Daoy (cell line): ENCODE data around the gene BRI3BP. TPM values are rescaled to one million over a fixed set of nuclear protein-coding genes. Genes with fewer than 3 reads are reported as not detected.
"Not testable (repeated sequence)": the region's sequence is repeated elsewhere in the genome, so short reads cannot be mapped to it uniquely, and the experiment has no call there.

Experiments used
- DNase-seq: peaks from one replicate; pipeline ENCODE4 v3.0.0-alpha.2; 2015; ENCODE audit warnings: low read depth
- total RNA-seq: library from RNA; depleted of rRNA; stranded (reverse); fragments of >200 nt; shearing (Covaris generic); gene quantifications from 2 replicates; pipeline ENCODE4 v1.2.3, GENCODE V29; 2014

BRI3BP gene
- total RNA-seq, 1 experiment from 2014 or later = 13.4 TPM

DNA sequence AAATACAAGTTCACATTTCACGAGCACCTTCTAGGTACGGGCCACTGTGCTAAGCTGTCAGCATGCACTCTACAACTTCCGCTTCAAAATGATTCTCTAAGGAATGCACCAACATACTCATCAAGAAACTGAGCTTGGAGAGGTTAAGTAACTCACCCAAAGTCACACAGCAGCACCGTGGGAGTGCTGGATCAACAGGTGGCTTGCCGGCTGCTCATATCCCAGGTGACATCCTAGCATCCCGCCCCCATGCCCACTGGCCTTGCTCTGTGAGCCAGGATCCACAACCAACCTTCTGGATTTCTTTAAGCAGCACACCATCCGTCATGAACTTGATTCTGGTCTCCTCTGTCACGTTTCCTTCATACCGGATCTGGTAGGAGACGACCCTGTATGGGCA is 21.2 kb upstream of the BRI3BP start:
- DNase-seq = no peak

DNA sequence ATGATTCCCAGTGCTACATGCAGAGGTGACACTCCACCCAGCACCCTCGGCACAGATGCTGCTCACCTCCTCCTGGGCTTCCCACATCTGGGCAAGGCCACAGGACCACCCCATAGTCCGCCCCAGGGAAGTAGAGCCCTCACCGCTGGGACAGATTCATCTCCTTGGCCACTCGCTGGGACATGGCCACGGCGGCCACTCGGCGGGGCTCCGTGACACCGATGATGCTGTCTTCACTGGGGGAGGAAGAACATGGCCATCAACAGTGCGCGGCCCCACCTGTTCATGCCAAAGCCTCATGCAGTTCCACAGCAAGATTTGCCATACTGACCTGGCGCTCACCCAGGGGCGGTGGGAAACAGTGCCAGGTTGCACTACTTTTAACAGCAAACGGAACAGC is 18.2 kb upstream of the BRI3BP start:
- no peak for DNase-seq

DNA sequence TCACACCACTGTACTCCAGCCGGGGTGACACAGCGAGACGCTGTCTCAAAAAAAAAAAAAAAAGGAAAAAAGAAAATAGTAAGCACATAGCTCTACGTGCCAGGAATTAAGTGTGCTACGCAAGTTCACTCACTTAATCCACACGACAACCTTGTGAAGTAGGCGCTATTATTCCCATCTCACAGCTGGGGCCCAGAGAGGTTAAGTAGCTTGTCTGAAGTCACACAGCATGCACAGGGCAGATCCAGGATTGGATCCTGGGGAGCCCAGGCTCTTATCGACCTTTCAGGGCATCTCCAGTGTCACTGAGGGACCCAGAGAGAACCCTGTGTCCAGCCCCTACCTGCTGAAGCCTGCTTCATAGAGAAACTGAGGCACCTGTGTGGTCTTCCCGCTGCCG is 16.4 kb upstream of the BRI3BP start:
- DNase-seq = no peak

DNA sequence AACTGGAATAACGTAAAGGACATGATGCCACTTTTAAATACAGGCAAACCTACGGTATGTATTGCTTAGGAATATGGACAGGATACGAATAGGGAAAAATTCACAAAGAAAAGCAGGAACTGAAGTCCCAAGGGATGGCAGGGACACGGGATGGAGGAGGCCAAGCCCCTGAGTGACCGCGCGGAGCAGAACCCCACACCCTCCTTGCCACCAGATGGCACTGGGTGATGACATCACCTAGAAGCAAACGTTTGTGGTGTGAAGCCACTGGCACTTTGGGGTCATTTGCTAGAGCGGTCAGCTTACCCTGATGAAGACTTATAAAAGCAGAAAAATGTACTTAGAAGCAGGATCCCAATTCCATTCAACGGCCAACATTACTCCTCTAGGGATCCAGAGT is 13.9 kb upstream of the BRI3BP start:
- DNase-seq = no peak

DNA sequence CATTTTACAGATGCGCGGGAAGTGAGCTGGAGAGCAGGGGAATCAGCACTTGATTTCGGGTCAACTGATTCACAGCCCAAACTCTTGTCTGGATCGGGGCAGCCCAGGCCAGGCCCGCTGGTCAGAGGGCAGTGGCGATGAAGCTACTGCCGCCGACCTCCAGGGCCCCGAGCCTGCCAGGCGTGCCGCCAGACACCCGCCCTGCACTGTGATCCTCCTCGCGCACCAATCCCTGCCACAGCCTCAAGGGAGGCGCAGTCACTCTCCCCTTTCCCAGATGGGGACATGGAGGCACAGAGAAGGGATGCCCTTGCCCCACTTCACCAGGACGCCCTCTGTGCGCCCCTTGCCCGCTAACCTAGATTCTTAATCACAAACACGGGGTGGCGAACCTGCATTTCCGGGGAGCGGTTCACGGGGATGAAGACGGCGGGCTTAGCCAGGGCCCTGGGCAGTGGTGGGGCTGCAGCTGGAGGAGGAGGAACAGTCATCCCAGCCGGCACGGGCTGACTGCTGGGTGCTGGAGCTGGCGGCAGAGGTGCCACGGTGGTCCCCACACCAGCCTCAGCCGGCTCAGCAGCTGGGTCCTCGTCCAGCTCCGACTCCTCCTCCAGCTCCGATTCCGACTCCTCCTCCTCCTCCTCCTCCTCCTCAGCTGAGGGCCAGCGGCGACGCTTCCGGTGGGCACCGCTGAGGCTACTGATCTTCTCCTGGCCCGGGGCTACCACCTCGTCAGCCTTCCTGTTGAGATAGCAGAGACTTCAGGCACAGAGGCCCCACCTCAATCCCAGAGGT is 13.2 kb upstream of the BRI3BP start:
- DNase-seq = no peak

DNA sequence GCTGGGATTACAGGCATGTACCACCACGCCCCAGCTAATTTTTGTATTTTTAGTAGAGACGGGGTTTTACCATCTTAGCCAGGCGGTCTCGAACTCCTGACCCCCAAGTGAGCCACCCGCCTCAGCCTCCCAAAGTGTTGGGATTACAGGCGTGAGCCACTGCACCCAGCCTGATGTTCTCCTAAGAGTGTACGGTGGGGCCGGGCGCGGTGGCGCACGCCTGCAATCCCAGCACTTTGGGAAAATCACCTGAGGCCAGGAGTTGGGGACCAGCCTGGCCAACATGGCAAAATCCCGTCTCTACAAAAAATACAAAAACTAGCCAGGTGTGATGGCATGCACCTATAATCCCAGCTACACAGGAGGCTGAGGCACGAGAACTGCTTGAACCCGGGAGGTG is 6.6 kb upstream of the BRI3BP start:
- not testable (repeated sequence) for DNase-seq

DNA sequence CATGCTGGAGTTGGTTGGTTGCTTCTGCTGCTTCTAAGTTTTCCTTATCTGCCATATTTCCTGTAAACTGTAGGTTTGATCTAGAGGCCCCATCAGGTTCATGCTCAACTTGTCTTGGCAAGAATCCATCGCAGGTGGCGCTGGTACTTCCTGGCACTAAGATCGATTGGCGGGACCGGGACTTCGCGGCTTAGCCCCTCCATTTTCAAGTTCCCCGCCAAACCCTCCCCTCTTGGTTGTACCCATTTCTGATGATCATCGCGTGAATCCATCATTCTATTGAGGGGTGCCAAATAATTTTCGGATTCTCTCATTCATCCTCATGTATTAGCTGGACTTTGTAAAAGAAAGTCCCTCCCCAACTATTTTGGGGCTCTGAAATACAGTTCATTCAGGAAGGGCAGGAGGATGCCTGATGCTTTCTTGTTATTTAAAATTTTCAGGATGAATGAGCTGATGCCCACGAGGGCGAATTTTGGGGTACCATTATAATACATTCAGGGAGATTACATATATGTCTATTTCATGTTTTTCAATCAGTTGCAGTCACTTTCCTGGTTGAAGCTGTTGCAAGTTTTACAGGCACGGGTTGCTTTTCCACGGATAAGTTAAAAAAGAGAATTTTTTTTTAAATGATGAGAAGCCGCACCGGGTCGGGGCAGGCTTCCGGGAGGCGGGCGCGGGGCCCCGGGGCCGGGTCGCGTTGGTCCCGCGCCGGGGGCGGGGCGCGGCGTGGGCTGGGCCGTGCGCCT is 395 bp upstream of the BRI3BP start:
- DNase-seq = peak; percentile 73

DNA sequence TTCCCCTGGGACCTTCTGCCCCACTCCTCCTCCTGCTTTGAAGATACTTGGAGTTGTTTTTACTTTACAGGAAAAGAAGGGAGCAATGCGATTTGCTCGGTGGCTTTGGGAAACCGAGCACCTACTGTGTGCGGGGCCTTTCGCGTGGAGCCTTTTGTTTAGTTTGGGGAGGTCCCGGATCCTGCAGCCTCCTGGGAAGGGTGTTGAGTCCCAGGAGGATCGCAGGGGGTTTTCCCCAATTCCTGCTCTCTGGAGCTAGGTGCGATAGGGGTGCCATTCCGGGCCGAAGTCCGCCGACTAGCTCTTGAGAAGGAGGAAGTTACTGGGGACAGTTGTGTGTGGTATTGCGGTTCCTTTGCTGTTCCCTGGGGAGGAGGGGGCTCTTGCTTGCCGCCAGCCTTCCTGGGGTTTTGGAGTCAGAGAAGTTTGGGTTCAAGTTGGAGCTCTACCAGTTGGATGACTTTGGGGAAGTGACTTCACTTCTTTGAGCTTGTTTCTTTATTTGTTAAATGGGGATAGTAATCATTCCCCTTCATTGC is 1.1 kb downstream of the BRI3BP start:
- DNase-seq = peak; percentile 36

DNA sequence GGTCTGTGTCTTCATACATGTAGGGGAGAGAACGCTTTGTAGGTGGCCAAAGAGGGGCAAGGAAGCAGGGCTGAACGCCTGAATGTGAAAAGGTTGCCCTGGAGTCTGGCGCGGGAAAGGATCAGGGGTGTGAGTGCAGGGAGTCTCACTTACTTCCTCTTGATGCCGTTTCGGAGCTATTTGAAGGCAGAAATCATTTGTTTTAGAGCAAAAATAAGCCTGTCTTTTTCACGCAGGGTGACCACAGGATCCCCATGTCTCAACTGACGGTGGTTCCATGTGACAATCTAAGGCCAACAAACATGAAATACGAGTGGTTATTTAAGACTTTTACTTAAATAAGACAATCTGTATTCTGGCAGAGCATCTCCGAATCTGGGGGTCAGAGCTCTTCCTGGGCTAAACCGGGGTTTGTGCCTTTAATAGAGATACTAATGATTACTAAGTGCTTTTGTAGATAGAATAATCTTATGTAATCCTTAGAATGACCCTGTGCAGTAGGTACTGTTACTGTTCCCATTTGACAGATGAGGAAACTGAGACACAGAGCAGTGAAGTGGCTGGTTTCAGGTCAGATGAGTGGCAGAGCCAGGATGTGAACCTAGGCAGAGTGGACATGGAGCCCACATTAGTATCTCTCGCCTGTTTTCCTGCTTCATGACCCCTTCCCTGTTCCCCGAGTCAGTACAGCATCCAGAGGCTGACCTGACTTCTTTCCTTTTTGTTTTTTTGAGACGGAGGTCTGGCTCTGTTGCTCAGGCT is 1.9 kb downstream of the BRI3BP start:
- no peak for DNase-seq

DNA sequence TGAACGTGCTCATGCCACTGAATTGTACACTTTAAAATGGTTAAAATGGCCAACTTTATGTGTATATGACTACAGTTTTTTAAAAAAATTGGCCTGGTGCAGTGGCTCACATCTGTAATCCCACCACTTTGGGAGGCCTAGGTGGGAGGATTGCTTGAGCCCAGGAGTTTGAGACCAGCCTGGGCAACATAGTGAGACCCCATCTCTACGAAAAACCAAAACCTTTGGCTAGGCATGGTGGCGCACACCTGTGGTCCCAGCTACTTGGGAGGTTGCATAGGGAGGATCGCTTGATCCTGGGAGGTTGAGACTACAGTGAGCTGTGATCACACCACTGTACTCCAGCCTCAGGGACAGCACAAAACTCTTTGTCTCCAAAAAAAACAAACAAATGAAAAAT is 5.3 kb downstream of the BRI3BP start:
- DNase-seq = no peak

DNA sequence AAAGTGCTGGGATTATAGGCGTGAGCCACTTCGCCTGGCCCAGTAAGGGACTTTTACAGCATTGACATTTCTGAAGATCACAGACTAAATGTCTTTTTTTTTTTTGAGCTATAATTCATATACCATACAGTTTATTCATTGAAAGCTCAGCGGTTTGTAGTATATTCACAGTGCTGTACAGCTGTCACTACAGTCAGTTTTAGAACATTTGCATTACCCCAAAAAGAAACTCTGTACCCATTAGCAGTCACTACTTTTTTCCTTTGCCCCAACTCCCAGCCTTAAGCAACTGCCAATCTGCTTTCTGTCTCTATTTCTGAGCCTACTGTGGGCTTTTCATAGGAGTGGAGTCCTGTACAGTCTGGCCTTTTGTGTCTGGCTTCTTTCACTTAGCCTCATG is 8.2 kb downstream of the BRI3BP start:
- no peak for DNase-seq

DNA sequence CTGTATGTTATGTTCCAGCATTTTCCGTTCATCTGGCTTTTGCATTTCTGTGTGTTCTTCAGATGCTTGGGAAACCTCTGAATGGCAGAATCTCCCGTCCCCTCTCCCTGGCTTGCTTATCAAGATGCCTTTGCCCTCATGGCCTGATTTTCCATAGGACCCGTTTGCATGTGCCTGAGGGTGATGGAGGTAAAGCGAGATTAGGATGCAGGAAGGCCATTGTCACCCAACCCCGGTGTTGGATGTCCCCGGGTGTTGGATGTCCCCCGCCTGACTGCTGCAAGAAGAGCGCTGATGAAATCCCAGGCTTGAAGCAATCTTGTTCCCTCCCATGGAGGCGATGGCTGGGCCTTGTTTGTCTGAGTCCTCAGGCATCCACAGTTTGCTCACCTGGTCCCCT is 9.6 kb downstream of the BRI3BP start:
- DNase-seq = no peak

DNA sequence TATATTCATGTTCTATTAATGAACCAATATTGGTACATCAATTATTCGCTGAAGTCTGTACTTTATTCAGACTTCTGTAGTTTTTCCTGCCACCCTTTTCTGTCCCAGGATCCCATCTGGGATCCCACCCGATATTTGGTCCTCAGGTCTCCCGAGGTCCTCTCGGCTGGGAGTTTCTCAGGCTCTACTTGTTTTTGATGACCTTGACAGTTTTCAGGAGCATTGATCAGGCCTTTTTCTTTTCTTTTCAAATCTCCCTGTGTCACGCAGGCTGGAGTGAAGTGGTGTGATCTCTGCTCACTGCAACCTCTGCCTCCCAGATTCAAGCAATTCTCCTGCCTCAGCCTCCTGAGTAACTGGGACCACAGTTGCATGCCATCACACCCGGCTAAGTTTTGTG is 11.2 kb downstream of the BRI3BP start:
- no peak for DNase-seq

DNA sequence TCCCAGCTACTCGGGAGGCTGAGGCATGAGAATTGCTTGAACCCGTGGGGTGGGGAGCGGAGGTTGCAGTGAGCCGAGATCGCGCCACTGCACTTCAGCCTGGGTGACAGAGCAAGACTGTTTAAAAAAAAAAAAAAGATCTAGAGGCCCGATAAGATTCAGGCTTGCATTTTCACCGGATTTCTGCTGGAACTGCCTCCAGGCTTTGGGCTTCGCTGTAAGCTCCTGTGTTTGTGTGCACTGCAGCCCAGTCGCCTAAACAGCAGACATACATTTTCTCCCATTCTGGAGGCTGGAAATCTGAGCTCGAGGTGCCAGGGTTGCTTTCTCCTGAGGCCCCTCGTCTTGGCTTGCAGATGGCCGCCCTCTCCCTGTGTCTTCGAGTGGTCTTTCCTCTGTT is 12.2 kb downstream of the BRI3BP start:
- no peak for DNase-seq

DNA sequence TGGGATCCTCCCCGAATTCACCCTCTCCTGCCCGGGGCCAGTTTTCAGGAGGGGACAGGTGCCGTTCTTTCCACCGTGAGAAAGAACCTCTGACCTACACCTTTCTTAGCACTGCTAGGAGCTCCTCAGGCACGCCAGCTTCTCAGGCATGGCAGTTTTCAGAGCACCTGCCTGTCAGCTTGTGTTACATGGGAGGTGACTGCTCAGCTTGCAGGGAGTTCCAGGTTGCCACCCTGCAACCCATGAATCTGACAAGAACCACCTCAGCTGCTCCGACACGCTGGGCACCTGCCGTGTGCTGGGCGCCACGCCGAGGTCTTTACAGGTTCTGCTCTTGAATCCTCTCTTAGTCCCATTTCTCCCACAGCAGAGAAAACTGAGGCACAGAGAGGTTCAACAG is 12.9 kb downstream of the BRI3BP start:
- DNase-seq = no peak

DNA sequence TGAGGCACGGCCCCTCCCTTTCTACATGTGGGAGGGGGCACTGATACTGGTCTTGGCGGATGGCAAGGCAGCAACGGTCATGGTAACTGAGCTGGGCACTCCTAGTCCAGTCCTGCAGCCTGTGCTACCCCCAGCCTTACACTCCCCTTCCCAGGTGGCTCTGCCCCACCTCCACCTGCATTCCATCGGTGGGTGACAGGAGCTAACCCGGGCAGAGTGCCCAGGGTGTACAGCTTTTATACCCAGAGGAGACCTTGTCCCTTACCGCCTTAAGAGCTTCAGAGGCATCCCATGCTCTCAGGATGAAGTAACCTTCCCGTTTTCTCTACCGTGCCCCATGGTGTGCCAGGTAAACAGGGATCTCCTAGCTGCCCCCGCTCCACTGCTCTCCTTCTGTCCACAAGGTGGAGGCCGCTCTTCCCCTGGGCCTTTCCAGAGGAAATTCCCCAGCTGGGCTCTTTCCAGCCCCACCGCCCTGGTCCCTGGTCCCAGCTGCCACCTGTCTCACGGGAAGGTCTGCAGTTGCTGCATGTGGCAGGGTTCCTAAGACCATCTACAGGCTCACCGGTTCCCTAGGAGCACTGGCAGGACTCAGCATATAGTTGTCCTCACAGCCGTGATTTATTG is 20.5 kb downstream of the BRI3BP start:
- DNase-seq = no peak

DNA sequence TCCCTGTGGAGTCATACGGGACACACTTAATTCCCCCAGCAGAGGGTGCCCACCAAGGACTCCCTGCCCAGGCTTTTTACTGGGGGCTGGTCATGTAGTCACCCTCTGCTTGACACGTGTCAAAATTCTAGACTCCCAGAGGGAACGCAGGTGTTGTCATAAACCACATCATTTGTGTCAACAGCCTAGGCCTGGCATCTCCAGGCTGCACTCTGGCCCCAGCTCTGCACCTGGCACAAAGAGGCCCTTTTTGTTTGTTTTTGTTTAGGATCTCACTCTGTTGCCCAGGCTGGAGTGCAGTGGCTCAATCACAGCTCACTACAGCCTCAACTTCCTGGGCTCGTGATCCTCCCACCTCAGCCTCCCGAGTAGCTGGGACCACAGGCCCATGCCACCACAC is 21.1 kb downstream of the BRI3BP start:
- DNase-seq = no peak

DNA sequence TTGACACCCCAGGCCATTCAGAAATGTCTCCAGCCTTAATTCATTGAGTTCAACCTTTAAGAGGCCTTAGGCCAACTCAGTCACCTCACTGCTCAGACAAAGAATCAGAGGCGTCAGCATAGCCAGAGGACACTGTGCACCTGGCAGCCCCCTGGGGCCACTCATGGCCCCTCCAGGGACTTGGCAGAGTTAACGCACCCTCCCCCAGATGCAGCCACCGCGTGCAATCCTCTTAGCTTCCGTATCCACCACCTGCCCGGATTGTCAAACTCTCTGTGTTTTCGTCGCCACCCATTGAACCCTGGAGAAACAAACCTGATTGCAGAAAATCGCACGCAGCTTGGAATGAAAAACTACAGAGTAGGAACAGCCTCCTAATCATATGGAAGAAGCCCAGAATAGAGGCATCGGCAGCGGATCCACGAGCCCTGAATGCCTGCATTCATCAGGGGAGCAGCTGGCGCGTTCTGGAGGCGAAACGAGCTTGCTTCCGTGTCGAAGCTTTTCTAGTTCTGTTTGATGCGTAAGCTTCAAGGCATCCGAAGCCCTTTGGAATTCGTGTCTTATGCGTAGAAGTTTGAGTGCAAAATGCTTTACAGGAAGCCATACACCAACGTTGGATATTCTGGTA is 22.4 kb downstream of the BRI3BP start:
- no peak for DNase-seq

DNA sequence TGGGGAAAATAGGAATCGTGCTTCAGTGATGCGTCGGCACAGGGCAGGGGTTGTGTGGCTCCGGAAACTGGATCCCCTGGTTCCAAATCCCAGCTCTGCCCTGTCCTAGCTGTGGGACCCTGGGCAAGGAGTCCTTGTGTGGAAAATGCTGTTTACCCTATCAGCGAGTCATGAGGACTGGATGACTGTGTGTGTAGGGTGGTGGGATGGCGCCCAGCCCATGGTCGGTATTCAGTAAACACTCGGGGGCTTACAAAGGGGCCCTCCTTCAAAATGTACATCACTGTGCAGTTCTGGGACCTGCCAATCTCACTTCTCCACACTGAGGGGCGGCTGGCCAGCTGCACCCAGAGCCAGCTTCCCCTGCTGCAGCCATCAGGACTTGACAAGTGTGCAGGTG is 24.4 kb downstream of the BRI3BP start:
- no peak for DNase-seq

DNA sequence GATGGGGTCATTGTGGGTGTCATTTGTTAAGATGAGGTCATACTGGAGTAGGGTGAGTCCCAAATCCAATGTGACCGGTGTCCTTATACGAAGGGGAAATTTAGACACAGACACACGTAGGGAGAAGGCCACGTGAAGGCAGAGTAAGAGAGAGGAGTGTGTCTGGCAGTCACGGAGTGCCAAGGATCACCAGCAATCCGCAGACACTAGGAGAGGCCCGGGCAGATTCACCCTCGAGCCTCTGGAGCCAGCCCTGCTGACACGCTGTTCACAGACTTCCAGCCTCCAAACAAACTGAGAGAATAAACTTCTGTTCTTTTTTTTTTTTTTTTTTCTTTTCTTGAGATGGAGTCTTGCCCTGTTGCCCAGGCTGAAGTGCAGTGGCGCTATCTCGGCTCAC is 24.9 kb downstream of the BRI3BP start:
- no peak for DNase-seq

DNA sequence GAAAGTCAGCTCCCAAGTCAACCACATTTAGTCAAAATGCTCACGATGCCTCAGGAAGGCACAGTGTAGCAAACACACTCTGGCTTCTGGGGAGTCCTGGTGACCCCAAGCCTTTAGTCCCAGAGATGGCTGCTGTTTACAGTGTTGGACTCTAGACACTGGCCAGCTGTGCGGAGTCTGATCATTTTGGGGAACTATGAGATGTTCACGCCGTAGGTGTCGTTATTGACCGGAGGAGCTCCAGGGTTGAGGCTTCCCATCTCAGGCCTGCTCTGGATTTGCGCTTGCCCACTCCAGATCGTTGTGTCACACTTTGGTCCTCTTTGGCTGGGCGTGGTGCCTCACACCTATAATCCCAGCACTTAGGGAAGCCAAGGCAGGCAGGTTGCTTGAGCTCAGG is 27.7 kb downstream of the BRI3BP start:
- DNase-seq = no peak

DNA sequence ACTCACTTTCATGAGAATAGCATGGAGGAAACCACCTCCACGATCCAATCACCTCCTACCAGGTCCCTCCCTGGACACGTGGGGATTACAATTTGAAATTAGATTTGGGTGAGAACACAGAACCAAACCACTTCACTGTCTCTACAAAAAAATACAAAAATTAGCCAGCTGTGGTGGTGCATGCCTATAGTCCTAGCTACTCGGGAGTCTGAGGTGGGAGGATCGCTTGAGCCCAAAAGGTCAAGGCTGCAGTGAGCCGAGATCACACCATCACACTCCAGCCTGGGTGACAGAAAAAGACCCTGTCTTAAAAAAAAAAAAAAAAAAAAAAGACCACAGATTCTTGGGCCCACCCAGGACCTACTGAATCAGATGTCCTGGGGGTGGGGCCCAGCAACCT is 28.3 kb downstream of the BRI3BP start:
- DNase-seq = no peak
